Natural killer cell (primary cell): Measurements from ENCODE around the gene PPP1R1B. TPM values are rescaled to one million over a fixed set of nuclear protein-coding genes. Genes with fewer than 3 reads are reported as not detected.

Source experiments
- ATAC-seq, 3 donors: fragments of 150-1000 bp in 2 of 3; fragments of 200-7000 bp in 1 of 3; cut with Tn5 transposase; 1 replicate in 1 of 3; 2 replicates in 2 of 3; pipeline ENCODE4 v1.10.0; 2021; ENCODE audit warnings: mild to moderate bottlenecking in 2 of 3, moderate library complexity in 2 of 3
- DNase-seq, 2 donors: peaks; one replicate each; pipeline versions ENCODE4 v3.0.0 to v3.0.0-alpha.2; 2013 to 2021; ENCODE audit warnings: mixed read lengths in 1 of 2
- H3K27ac ChIP-seq: one replicate; pipeline ENCODE4 v1.5.1; 2013; ENCODE audit warnings: mild to moderate bottlenecking, low read length
- H3K27me3 ChIP-seq: one replicate; pipeline ENCODE4 v1.6.1; 2013; ENCODE audit warnings: low read length; ENCODE audit not compliant: control insufficient read depth, insufficient read depth
- H3K36me3 ChIP-seq: one replicate; pipeline ENCODE4 v1.6.1; 2013; ENCODE audit warnings: low read length; ENCODE audit not compliant: control insufficient read depth, insufficient read depth
- H3K4me1 ChIP-seq: one replicate; pipeline ENCODE4 v1.6.1; 2013; ENCODE audit warnings: low read length; ENCODE audit not compliant: control insufficient read depth, insufficient read depth
- H3K4me3 ChIP-seq: one replicate; pipeline ENCODE4 v1.5.1; 2013; ENCODE audit warnings: low read length
- H3K9me3 ChIP-seq: one replicate; pipeline ENCODE4 v1.6.1; 2013; ENCODE audit warnings: low read length; ENCODE audit not compliant: control insufficient read depth, insufficient read depth
- H3K27ac Mint-ChIP-seq, 2 donors: one replicate each; pipeline ENCODE4 v1.8.0; 2022; ENCODE audit warnings: mild to moderate bottlenecking in 2 of 2, mixed read lengths in 2 of 2, moderate library complexity in 1 of 2
- H3K27me3 Mint-ChIP-seq, 2 donors: one replicate each; pipeline ENCODE4 v1.8.0; 2022; ENCODE audit warnings: low read depth in 2 of 2, mixed read lengths in 2 of 2
- H3K36me3 Mint-ChIP-seq: one replicate; pipeline ENCODE4 v1.8.0; 2022; ENCODE audit warnings: mixed read lengths
- H3K4me1 Mint-ChIP-seq, 2 donors: one replicate each; pipeline ENCODE4 v1.8.0; 2022; ENCODE audit warnings: mixed read lengths in 2 of 2
- H3K4me3 Mint-ChIP-seq: one replicate; pipeline ENCODE4 v1.8.0; 2022; ENCODE audit warnings: mild to moderate bottlenecking, moderate library complexity, mixed read lengths
- H3K9me3 Mint-ChIP-seq, 2 donors: one replicate each; pipeline ENCODE4 v1.8.0; 2022; ENCODE audit warnings: mixed read lengths in 2 of 2
- WGBS: methylation state at CpG from one replicate; pipeline ENCODE4 v1.1.7; 2013; ENCODE audit warnings: missing lambda C conversion rate; ENCODE audit not compliant: insufficient coverage; 5-methylcytosine and 5-hydroxymethylcytosine counted together
- intact Hi-C: fragments of 100-400 bp; cut with micrococcal nuclease; formaldehyde crosslinking; loops from one replicate; pipeline ENCODE4 v1.14.2; 2022
- total RNA-seq, 4 donors: library from RNA; stranded (reverse); fragments of 120-200 nt in 1 of 4; gene quantifications; one replicate each; pipeline versions ENCODE4 v1.2.3 to v1.2.4, GENCODE V29; 2013 to 2022
- TF ChIP-seq, protein P1 (sequence below): fragments of 200-600 bp; IDR thresholded peaks from one replicate; pipeline ENCODE4 v1.8.0; 2022; ENCODE audit warnings: antibody characterized with exemption

The PPP1R1B gene
- total RNA-seq, 3 donors from 2014 or later (not counting 1 experiment from before 2014, with no cell fraction given), result not detected

DNA sequence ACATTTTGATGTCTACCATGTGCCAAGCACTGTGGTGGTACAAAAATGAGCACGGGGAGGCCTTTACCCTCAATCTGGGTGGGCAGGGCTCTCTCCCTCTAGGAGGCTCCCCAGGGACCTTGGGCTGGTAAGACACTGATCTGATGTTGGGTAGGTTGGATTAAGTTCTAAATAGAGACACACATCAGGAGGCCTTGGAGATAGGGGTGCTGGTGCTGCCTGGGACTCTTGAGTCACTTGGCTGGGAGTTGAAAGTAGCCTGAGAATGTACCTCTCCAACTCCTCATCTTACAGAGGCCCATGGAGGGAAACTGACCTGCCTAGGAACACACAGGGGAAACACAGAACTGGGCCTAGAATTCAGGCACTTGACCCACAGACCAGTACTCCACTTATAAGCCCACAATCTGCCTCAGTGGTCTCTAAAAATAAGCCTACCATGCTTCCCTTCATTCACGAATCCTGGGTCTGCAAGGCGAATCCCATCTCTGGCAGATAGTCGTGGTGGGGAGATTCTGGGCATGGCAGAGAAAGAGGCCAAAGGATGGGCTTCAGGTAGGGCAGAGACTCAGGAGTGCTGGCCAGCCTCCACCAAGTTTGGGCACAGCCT lies 17.2 kb upstream of the PPP1R1B start:
- Histone ChIP-seq H3K36me3 (no peaks in the 10 kb centered on the region), H3K27me3 (peaks cover 30% of the 10 kb centered on the region), H3K4me3 (no peak overlapping the region), H3K27ac (no peak overlapping the region), H3K9me3 (no peaks in the 10 kb centered on the region), H3K4me1 (peaks cover 27% of the 10 kb centered on the region)
- peaks cover 0 to 13% of the 10 kb centered on the region in 2 donors for H3K4me1 Mint-ChIP-seq
- no peak overlapping the region for H3K27ac Mint-ChIP-seq
- no peaks in the 10 kb centered on the region for H3K9me3 Mint-ChIP-seq
- intact Hi-C loops, result no loop called here
- no peaks in the 10 kb centered on the region for H3K36me3 Mint-ChIP-seq
- H3K4me3 Mint-ChIP-seq, result no peak overlapping the region
- WGBS, result 86% methylated on average over 4 of the region's 4 CpGs
- TF ChIP-seq, protein P1, sequence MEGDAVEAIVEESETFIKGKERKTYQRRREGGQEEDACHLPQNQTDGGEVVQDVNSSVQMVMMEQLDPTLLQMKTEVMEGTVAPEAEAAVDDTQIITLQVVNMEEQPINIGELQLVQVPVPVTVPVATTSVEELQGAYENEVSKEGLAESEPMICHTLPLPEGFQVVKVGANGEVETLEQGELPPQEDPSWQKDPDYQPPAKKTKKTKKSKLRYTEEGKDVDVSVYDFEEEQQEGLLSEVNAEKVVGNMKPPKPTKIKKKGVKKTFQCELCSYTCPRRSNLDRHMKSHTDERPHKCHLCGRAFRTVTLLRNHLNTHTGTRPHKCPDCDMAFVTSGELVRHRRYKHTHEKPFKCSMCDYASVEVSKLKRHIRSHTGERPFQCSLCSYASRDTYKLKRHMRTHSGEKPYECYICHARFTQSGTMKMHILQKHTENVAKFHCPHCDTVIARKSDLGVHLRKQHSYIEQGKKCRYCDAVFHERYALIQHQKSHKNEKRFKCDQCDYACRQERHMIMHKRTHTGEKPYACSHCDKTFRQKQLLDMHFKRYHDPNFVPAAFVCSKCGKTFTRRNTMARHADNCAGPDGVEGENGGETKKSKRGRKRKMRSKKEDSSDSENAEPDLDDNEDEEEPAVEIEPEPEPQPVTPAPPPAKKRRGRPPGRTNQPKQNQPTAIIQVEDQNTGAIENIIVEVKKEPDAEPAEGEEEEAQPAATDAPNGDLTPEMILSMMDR, result no peak
- DNase-seq (no peak), ATAC-seq (no peak)
- peaks cover 21 to 46% of the 10 kb centered on the region in 2 donors for H3K27me3 Mint-ChIP-seq

DNA sequence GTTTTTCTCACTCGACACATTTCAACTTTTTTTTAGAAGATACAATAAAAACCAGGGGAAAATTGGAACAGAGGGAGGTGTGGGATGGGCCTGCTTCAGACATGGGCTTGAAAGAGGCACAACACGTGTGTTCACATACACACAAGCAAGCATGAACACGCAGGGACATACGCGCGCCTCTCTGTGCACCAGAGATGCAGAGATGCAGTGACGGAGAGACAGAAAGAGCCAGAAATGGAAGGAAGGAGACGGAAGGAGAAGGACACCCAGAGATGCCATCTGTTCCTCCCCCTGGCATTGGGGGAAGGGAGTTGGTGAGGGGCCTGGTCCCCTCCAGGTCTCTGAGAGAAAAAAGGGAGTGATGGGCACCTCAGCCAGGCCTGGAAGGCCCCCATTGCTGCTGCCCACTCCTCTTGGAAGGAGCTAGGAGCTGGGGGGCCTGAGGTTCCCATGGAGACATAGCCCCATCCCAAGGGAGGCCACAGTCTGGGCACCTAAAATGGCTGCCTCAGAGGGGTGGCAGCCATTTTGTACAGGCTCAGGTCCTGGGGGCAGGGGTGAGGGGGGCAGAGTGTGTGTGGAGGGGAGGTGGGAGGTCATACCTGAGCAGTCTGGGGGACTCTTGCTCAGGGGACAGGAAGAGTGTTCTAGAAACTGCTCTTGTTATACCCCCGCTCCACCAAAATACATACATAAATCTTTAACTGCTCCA lies 15.2 kb upstream of the PPP1R1B start:
- no peaks in the 10 kb centered on the region for H3K9me3 Mint-ChIP-seq
- Histone ChIP-seq H3K9me3 (no peaks in the 10 kb centered on the region), H3K36me3 (no peaks in the 10 kb centered on the region), H3K4me1 (peaks cover 8% of the 10 kb centered on the region), H3K4me3 (no peak overlapping the region), H3K27ac (no peak overlapping the region), H3K27me3 (peaks cover 21% of the 10 kb centered on the region)
- H3K4me1 Mint-ChIP-seq, result peaks cover 0 to 7% of the 10 kb centered on the region in 2 donors
- DNase-seq (no peak), ATAC-seq (no peak)
- intact Hi-C loops, result no loop called here
- whole genome bisulfite sequencing, result 95% methylated on average over 7 of the region's 9 CpGs
- no peak overlapping the region for H3K27ac Mint-ChIP-seq
- no peaks in the 10 kb centered on the region for H3K36me3 Mint-ChIP-seq
- peaks cover 32 to 43% of the 10 kb centered on the region in 2 donors for H3K27me3 Mint-ChIP-seq
- TF ChIP-seq, protein P1, result no peak
- no peak overlapping the region for H3K4me3 Mint-ChIP-seq

DNA sequence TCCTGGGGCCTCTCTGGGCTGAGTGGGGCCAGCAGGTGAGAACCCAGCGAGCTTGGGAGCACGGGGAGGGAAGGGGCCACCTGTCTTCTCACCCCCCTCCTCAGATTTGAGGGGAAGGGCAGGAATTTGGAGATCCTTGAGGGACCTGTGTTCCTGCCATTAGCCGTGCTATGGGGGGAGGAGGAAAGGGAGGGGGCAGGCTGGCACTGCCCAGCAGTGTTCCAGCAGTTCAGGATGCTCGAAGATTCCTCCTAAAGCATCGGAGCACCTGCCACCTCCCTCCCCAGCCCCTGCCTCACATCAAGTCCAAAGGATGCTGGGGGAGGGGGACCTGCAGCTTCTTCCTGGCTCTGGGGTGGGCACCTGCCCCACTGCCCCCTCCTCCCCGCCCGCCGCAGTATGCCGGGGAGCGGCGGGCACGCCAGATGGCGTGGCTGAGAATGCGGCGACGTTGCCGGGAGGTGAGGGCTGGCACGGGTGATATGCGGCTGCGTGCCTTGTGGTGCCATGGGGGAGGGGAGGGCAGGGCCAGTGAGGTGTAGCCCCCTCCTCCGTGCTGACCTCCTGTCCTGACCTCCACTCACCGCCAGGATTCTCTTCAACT lies 14.4 kb upstream of the PPP1R1B start:
- ATAC-seq, result no peak
- Histone ChIP-seq H3K9me3 (no peaks in the 10 kb centered on the region), H3K36me3 (no peaks in the 10 kb centered on the region), H3K4me3 (no peak overlapping the region), H3K27ac (no peak overlapping the region), H3K4me1 (peaks cover 5% of the 10 kb centered on the region), H3K27me3 (peaks cover 20% of the 10 kb centered on the region)
- Mint-ChIP-seq H3K4me3 (no peak overlapping the region), H3K27me3 (peaks cover 32 to 37% of the 10 kb centered on the region in 2 donors), H3K4me1 (peaks cover 0 to under 1% of the 10 kb centered on the region in 2 donors), H3K27ac (no peak overlapping the region), H3K36me3 (no peaks in the 10 kb centered on the region), H3K9me3 (no peaks in the 10 kb centered on the region)
- TF ChIP-seq, protein P1, result no peak
- WGBS, result 84% methylated on average over 20 of the region's 22 CpGs
- no peak for DNase-seq
- intact Hi-C loops, result no loop called here
